NK-92 treated with Interleukin-12 subunit alpha and Interleukin-12 subunit beta, amount 100 ng/mL, for 24 hours (cell line): ENCODE measurements around the gene TAAR9.
"Not testable (repeated sequence)": the region's sequence is repeated elsewhere in the genome, so short reads cannot be mapped to it uniquely, and the experiment has no call there.

Source experiments
- DNase-seq: peaks from one replicate; lab custom pipeline; 2025; lab: John Stamatoyannopoulos, UW

Gene TAAR9

GRCh38 chr6:132515386-132515785 lies 22.7 kb upstream of the TAAR9 start:
- DNase-seq = no peak

GRCh38 chr6:132520953-132521352 lies 17.1 kb upstream of the TAAR9 start:
- DNase-seq = no peak

DNA sequence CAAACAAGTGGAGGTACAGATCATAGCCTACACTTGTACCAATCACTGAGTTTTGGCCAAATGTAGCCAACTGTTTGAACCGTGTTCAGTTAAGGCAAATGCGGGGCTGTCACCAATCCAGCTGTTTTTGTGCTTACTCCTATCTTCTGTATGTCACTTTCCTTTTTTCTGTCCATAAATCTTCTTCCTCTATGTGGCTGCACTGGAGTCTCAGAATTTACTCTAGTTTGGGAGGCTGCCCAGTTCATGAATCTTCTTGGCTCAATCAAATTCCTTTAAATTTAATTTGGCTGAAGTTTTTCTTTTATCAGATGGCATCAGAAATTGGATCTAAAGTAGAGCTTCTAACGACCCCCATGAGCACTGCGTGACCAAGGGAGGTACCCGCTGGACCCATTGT lies 13.4 kb upstream of the TAAR9 start:
- DNase-seq = no peak

DNA sequence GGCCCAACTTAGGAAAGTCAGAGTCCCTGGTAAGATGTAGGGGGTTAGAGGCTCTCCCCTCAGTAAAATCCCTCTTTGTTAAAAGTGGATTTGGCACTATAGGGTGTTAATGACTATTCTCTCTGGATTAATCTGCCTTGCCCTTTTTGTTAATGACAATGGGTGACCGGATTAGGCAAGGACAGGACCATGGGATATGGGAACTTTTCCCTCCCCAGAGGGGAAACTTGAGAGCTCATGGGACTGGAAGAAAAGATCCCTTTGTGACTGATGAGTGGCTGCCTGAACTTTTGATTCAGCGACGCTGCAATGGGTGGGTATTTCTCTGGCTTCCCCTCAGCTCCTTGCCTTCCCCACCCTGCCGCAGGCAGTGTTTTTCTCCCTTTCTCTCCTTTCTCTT lies 12.2 kb upstream of the TAAR9 start:
- no peak for DNase-seq

DNA sequence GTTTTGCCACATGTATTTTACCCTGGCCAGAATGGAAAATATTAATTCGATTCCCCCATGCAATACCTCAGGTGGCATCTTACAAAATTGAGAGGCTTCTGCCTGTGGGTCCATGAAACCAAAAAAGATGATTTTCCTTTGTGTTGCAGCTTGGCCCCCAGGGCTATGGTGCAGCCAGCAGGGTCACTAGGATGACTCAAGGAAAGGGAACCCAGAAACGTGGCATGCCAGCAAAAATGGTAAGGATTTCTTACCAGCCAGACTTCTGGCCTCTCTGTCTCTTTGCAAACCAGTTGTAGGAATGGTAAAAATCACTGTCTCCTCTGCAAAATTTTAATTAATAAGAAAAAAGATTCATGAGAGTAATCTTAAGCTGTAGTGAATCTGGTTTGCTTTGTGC lies 11.6 kb upstream of the TAAR9 start:
- no peak for DNase-seq

GRCh38 chr6:132527791-132528190 lies 10.3 kb upstream of the TAAR9 start:
- no peak for DNase-seq

- peak; percentile 56 for DNase-seq
These were observed 7.6 kb upstream of the TAAR9 start for GRCh38 chr6:132530293-132530974.

DNA sequence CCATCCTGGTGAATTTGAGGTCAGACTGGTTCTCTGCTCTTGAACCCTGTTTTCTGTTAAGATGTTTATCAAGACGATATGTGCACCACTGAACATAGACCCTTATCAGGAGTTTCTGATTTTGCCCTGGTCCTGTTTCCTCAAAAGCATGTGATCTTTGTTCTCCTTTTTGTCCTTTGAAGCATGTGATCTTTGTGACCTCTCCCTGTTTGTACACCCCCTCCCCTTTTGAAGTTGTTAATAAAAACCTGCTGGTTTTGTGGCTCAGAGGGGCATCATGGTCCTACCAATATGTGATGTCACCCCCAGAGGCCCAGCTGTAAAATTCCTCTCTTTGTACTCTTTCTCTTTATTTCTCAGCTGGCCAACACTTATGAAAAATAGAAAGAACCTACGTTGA lies 3.5 kb upstream of the TAAR9 start:
- not testable (repeated sequence) for DNase-seq

- DNase-seq = no peak
These were observed 932 bp upstream of the TAAR9 start for GRCh38 chr6:132537145-132537544.

- no peak for DNase-seq
These were observed 6.7 kb downstream of the TAAR9 start for GRCh38 chr6:132544826-132545225.

GRCh38 chr6:132548746-132549463 lies 10.8 kb downstream of the TAAR9 start:
- DNase-seq = no peak

DNA sequence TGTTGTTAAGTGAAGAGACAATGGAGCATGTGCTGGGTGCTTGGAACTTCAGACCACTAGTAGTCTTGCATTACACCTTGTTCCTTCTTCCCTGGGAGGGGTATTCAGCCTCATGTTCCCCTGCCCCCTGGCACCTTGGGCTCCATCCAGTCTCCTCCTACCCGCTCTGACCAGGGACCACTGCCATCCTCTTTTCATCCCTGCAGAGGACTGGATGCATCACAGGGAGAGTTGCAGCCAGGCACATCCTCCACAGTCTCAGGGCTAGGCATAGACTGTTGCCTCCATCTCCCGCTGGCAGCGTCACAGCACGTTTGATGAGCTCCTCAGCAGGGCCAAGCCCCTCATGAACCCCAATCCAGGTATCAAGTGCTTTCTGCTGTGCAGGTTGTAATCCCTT lies 13.1 kb downstream of the TAAR9 start:
- no peak for DNase-seq

DNA sequence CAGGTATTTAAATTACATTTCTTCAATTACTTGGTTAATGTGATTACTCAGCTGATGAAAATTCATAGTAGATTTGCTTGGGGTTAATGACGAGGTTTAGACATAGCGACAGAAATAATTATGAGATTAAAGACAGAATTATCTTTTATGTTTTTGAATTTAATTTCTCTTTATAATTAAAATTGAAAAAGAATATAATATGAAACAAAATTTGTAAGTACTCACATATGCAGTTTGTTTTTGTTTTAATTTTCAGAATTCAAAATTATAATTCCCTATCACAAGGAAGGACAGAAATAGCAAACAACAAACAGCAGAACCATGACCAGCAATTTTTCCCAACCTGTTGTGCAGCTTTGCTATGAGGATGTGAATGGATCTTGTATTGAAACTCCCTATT lies 14.3 kb downstream of the TAAR9 start, which contains the start of gene TAAR8:
Gene TAAR8, plus strand, starts transcription at position 301 of the 400 bp plus-strand sequence. Its CDS starts 21 bp downstream, at position 322.
- no peak for DNase-seq

- DNase-seq = not testable (repeated sequence)
These were observed 22.0 kb downstream of the TAAR9 start for GRCh38 chr6:132560087-132560486.

DNA sequence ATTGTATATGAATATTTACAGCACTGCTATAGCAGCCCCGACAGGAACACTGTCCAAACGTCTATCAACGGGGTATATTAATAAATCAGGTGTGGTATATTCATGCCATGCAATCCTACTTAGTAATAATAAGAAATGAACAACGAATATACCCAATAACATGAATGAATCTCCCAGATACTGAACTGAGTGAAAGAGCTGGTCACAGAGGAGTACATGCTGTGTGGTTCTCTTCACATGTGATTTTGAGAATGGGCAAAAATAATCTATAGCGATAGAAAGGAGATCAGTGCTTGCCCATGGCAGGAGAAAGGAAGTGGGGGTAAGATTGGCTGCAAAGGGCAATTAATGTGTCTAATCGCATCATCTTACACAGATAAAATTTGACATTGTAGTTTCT lies 28.3 kb downstream of the TAAR9 start:
- no peak for DNase-seq

DNA sequence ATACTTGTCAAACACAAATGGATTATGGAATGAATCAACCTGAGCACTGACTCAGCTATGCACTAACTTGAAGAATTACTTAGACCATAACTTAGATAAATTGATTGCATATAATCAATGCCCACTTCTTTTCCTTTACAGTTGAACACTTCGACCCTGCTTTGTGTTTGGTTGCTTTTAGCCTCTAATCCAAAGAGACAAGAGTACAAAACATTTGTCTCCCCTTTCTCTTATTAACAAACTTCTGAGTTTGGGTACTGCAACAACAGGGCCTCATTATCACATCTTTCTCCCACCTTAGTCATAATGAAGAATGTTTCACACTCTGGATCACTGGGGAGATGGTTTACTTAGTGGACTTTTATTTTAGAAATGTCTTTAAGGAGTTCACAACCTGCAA lies 29.5 kb downstream of the TAAR9 start:
- no peak for DNase-seq

GRCh38 chr6:132568611-132569010 lies 30.5 kb downstream of the TAAR9 start:
- DNase-seq = no peak

- DNase-seq = no peak
These were observed 31.1 kb downstream of the TAAR9 start for GRCh38 chr6:132569170-132569569.

GRCh38 chr6:132570221-132570777 lies 32.2 kb downstream of the TAAR9 start, which contains the start of gene TAAR6:
Gene TAAR6, plus strand, starts transcription at chr6:132570322. Its CDS starts 0 bp downstream, at chr6:132570322.
- DNase-seq = no peak

GRCh38 chr6:132571774-132572173 lies 33.7 kb downstream of the TAAR9 start:
- DNase-seq = no peak

GRCh38 chr6:132584698-132585097 lies 46.6 kb downstream of the TAAR9 start:
- no peak for DNase-seq

DNA sequence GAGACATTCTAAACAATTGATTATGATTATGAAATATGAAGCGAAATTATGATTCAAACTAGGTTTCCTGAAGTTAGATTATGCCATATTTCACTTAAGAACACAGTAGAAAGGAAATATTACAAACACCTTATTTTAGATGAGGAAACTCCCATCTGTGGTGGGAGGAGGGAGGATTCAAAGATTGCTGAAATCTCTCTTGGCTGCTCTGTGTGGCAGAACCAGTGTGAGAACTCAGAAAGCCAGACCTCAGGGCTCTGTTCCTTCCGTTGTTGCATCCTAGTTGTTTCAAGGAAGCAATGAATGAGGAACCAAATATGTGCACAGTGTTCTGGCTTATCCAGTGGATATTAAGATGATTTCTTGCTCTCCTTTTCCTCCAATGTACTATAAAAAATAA lies 49.3 kb downstream of the TAAR9 start:
- DNase-seq = no peak
